GM19099 (cell line): ENCODE results near the gene PPIL1.

Source experiments
- POLR2A ChIP-seq: IDR thresholded peaks from 3 replicates; pipeline ENCODE4 v1.6.1; 2011; ENCODE audit warnings: low read depth; ENCODE audit not compliant: insufficient read length; ENCODE audit errors: extremely low read depth

PPIL1 gene

DNA sequence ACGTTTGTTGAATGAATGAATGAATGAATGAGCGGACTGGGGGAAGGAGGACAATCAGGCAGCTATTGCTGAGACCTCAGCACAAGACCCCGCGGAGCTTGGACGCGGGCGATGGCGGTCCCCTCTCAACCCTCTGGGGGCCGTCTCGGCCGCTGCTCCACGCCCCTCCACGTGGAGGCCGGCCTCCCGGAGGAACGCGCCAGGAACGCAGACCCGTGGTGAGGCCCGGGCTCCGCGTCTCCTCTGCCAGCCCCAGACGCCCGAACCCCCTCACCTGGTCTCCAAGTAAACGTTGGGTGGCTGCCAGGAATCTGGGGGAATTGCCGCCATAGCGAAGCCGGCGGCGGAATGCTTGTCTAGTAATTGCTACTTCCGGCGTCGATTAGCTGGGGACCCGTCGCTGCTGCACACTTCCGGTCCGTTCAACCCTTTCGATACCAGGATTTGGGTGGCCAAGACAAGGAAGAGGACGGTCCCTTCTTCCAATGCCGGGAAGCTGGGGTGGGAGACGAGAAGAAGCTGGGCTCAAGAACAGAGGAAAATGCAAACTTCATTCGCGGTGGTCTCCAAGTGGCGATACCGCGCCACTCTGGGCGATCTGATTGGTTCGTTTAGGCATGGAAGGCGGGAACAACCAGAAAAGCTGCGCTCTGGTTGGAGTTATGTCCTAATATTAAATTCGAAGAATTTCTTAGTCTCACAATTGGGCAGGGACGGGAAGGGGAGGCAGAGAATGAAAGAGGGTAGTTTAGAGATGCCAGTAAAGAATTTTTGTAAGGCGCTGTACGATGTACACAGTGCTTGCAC, at the start of gene PPIL1:
Gene PPIL1, minus strand, starts transcription at position 361 of the 807 bp plus-strand sequence. Its CDS starts 31 bp downstream, at position 330.
- peak; percentile 54 for TF ChIP-seq POLR2A

GRCh38 chr6:36924131-36924530, 49.5 kb upstream of the PPIL1 start:
- TF ChIP-seq POLR2A = no peak

DNA sequence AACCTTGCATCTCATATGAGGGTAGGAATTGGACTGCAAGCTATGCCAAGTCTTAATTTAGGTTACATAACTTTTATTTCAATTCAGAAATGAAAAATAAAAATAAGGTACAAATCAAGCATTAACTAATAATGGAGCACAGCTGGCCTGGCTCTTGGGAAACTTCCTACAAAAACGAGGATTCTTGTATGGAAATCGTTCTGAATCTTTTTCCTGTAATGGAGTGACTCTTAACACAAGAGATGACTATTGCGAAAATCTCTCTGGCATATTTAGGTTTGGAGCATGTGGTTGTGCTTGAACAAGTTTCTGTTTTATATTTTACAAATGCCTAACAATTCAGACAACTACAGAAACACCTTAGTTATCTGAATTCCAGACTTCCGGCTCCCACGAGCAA, 45.9 kb upstream of the PPIL1 start:
- no peak for TF ChIP-seq POLR2A

DNA sequence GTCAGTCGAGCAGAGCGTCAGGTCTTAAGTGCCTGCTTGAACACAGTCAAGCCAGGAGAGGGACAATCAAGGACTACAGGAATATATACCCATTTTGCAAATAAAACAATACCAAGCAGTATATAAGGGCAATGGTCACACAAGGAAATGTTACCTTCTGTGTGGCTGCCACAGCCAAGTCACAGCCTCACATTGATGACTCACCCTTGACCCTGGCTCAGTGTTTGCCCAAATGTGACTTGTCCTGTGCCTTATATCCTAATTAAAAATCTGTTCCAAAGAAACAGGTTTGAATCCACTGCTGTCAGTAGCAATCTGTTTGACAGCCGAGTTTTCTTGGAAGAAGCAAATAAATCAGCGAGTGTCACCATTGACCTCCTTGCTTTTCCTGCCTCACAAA, 45.4 kb upstream of the PPIL1 start:
- TF ChIP-seq POLR2A = no peak

DNA sequence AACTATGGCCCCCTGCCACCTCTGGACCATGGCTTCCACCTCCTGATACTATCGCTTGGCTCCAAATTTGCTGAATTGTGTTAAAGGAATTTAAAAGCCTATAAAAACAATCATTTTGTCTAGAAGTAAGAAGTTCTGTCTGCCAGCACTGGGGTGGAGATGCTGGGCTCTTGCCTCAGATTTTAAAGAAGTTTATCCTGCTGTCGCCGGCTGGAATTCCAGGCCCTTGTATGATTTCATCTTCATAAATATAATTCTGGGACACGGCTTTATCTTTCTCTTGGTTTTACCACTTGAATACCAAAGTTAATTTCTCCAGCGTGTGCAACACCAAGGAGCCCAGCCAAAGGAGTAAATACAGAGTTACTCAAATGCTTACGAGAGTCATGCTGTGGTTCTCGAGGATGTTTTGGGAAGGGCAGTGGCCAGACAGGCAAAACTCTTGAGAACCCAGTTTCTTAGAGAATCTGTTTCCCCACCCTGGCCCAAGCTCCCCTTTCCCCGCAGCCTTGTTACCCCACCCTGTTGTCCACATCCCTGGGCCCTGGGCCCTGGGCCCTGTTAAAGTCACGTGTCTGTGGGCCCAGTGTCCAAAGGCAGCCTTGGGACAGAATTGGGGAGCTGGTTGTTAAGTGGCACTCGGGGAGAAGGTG, 43.1 kb upstream of the PPIL1 start:
- TF ChIP-seq POLR2A = no peak

- no peak for TF ChIP-seq POLR2A
These were observed 41.5 kb upstream of the PPIL1 start for GRCh38 chr6:36916126-36916525.

- TF ChIP-seq POLR2A = no peak
These were observed 41.0 kb upstream of the PPIL1 start for GRCh38 chr6:36915599-36915998.

GRCh38 chr6:36914227-36914794, 39.7 kb upstream of the PPIL1 start:
- TF ChIP-seq POLR2A = no peak

- TF ChIP-seq POLR2A = no peak
These were observed 38.5 kb upstream of the PPIL1 start for GRCh38 chr6:36913082-36913481.

DNA sequence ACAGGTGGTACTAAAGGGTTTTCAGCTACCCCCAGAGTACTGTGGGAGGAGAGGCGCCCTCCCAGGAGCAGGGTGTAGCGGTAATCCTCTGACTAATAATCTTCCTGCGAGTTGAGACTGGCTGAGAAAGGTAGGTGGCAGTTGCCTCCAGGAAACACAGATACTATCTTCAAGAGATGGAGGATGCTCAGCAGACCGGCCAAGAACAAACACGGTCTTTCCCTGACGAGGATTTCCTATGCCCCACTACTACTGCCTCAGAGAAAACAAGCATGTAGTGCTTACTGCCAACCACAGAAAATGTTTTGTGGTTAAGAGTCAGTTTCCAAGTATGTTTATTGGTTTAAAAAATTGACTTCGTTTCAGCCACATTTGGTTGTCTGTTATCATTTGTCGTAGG, 38.0 kb upstream of the PPIL1 start:
- no peak for TF ChIP-seq POLR2A

- TF ChIP-seq POLR2A = no peak
These were observed 37.4 kb upstream of the PPIL1 start for GRCh38 chr6:36912030-36912454.

DNA sequence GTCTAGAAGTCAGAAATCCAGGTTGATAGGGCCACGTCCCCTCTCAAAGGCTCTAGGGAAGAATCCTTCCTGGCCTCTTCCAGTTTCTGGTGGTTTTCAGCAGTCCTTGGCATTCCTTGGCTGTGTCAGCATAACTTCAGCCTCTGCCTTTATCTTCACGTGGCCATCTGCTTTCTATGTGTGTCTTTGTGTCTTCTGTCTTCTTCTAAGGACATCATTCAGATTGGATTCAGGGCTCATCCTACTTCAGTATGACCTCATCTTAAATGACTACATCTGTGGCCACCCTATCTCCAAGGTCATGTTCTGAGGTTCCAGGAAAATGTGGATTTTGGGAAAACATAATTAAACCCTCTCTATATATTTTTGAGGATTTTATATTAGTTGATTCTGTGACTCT, 34.1 kb upstream of the PPIL1 start:
- no peak for TF ChIP-seq POLR2A

GRCh38 chr6:36907781-36908180, 33.2 kb upstream of the PPIL1 start:
- no peak for TF ChIP-seq POLR2A

GRCh38 chr6:36906539-36907325, 32.1 kb upstream of the PPIL1 start:
- TF ChIP-seq POLR2A = no peak

GRCh38 chr6:36904851-36905393, 30.3 kb upstream of the PPIL1 start:
- TF ChIP-seq POLR2A = no peak

DNA sequence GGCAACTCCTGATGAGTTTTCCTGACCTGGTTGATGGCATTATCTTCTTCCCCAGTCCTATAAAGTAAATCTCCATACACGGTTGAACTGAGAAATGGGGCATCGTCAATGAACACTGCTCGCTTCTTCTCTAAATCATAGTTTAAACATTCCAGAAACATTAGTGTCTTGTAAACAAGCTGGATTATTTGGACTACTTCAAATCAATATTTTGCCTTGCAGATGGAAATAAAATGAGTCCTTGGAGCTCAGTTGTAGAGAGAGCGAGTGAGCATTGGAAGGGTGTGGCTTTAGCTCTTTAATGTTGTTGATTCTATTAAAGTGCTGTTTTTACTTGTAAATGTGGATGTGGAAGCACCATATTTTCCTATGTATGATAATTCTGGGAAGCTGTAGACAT, 29.5 kb upstream of the PPIL1 start:
- TF ChIP-seq POLR2A = no peak

DNA sequence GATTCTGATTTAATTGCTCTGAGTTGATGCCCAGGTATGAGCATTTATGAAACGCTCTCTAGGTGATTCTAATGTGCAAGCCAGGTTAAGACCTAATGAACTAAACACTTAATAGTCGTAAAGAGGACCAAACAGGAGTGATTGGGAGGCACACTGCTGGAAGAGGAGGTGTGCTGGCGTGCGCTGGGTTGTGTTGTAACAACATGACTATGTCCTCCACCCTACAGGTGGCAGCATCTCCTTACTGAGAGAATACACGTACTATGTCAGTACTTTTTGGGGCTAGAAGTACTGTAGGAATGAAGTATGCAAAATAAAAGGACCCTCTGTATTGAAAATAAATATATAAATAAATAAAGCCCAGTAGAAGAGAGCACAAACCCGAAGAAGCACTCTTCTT, 23.0 kb upstream of the PPIL1 start:
- TF ChIP-seq POLR2A = no peak
